ENCODE results near the gene PRICKLE1. TPM values are rescaled to one million over a fixed set of nuclear protein-coding genes. Genes with fewer than 3 reads are reported as not detected.

The PRICKLE1 gene
- total and polyA plus RNA-seq, 2 experiments from 2014 or later: 7.7 to 51.7 TPM

- H3K4me1 Mint-ChIP-seq: peaks cover 23% of the 10 kb centered on the region
- Histone ChIP-seq H3K4me3 (no peak overlapping the region), H3K79me2 (replicated peaks; ENCODE audit: insufficient read depth) (no peaks in the 10 kb centered on the region), H3K4me1 (ENCODE audit: insufficient read depth) (peaks cover 21% of the 10 kb centered on the region), H3F3A (replicated peaks; ENCODE audit: low read depth) (no peaks in the 10 kb centered on the region; the same call in 1 of the 2 replicates), H3K4me2 (0 out of 2 replicates have a peak overlapping the region, but pooled peaks have one; percentile 56), H3K36me3 (ENCODE audit: insufficient read depth) (no peaks in the 10 kb centered on the region), H3K27me3 (ENCODE audit: insufficient read depth) (no peaks in the 10 kb centered on the region), H3K27ac (ENCODE audit: low read depth) (no peak overlapping the region), H3K9me2 (ENCODE audit: insufficient read depth) (no peaks in the 10 kb centered on the region), H2AFZ (no peak overlapping the region), H4K20me1 (replicated peaks; ENCODE audit: insufficient read depth) (no peaks in the 10 kb centered on the region)
- H3K27me3 Mint-ChIP-seq (ENCODE audit: insufficient read depth, low read depth, poor library complexity): peaks cover 2% of the 10 kb centered on the region
- no peaks in the 10 kb centered on the region for H3K9me3 Mint-ChIP-seq
- no peaks in the 10 kb centered on the region for H3K36me3 Mint-ChIP-seq (ENCODE audit: low read depth)
- ATAC-seq (no peak), DNase-seq (ENCODE audit: low spot score) (no peak)
- no peak overlapping the region for H3K4me3 Mint-ChIP-seq
- H3K27ac Mint-ChIP-seq: no peak overlapping the region
- TF ChIP-seq ETS1 (IDR thresholded peaks at IDR 0.05) (no peak), STAT1 (IDR thresholded peaks at IDR 0.05; ENCODE audit: unreplicated experiment) (no peak), ZNF331 (CRISPR knock-in tag; IDR thresholded peaks at IDR 0.05; ENCODE audit: low read depth) (no peak), ZNF462 (CRISPR knock-in tag; IDR thresholded peaks at IDR 0.05) (no peak), JUNB (IDR thresholded peaks at IDR 0.05; ENCODE audit: unreplicated experiment) (no peak), CREB1 (CRISPR knock-in tag; IDR thresholded peaks at IDR 0.05; ENCODE audit: low read depth) (no peak), NANOG (IDR thresholded peaks at IDR 0.05; ENCODE audit: borderline replicate concordance) (no peak)
Measured at GRCh38 chr12:42575717-42576116, 13.8 kb downstream of the PRICKLE1 start.
